AG20443 (cell line): Measurements from ENCODE around the gene CAMSAP2.

Experiments
- DNase-seq: peaks from one replicate; pipeline ENCODE4 v3.0.0; 2012; ENCODE audit warnings: low spot score, mixed read lengths

Gene CAMSAP2

GRCh38 chr1:200849430-200849829 lies 110.7 kb downstream of the CAMSAP2 start:
- no peak for DNase-seq

- DNase-seq = no peak
These were observed 111.9 kb downstream of the CAMSAP2 start for GRCh38 chr1:200850554-200850953.

GRCh38 chr1:200856716-200857357 lies 118.1 kb downstream of the CAMSAP2 start:
- no peak for DNase-seq

GRCh38 chr1:200857804-200858203 lies 119.1 kb downstream of the CAMSAP2 start:
- no peak for DNase-seq

GRCh38 chr1:200861937-200862647 lies 123.4 kb downstream of the CAMSAP2 start:
- DNase-seq = no peak

GRCh38 chr1:200862713-200863415 lies 124.2 kb downstream of the CAMSAP2 start:
- no peak for DNase-seq

- no peak for DNase-seq
These were observed 127.4 kb downstream of the CAMSAP2 start for GRCh38 chr1:200866116-200866515.

- DNase-seq = no peak
These were observed 127.8 kb downstream of the CAMSAP2 start for GRCh38 chr1:200866521-200866920.

- DNase-seq = no peak
These were observed 128.5 kb downstream of the CAMSAP2 start for GRCh38 chr1:200867018-200867811.

- no peak for DNase-seq
These were observed 130.7 kb downstream of the CAMSAP2 start for GRCh38 chr1:200869376-200869752.

GRCh38 chr1:200869753-200870391 lies 131.2 kb downstream of the CAMSAP2 start:
- no peak for DNase-seq

- DNase-seq = no peak
These were observed 133.9 kb downstream of the CAMSAP2 start, which contains the start of gene GPR25 for GRCh38 chr1:200872446-200873115. Gene GPR25, plus strand, starts transcription at chr1:200872981. Its CDS starts 57 bp downstream, at chr1:200873038.

GRCh38 chr1:200873116-200873670 lies 134.5 kb downstream of the CAMSAP2 start:
- no peak for DNase-seq

GRCh38 chr1:200873671-200874397 lies 135.1 kb downstream of the CAMSAP2 start:
- peak; percentile 39 for DNase-seq

- no peak for DNase-seq
These were observed 136.0 kb downstream of the CAMSAP2 start for GRCh38 chr1:200874694-200875093.

- no peak for DNase-seq
These were observed 136.7 kb downstream of the CAMSAP2 start for GRCh38 chr1:200875416-200875815.

- DNase-seq = no peak
These were observed 138.3 kb downstream of the CAMSAP2 start for GRCh38 chr1:200877010-200877409.

- peak; percentile 12 for DNase-seq
These were observed 139.3 kb downstream of the CAMSAP2 start for GRCh38 chr1:200877839-200878551.

GRCh38 chr1:200880212-200880611 lies 141.5 kb downstream of the CAMSAP2 start:
- DNase-seq = no peak
